Skeletal muscle cell (primary cell): ENCODE data around the gene PDCL3.
A peak's percentile ranks its signal among the peaks of the same experiment; 100 is the strongest.

Source experiments
- DNase-seq: peaks from one replicate; pipeline ENCODE4 v3.0.0-alpha.2; 2010; ENCODE audit warnings: low read depth
- H3K4me3 ChIP-seq: 2 replicates; pipeline ENCODE4 v1.5.1; 2011; ENCODE audit warnings: low read depth, mild to moderate bottlenecking, control low read depth, low read length, moderate library complexity

Gene PDCL3

DNA sequence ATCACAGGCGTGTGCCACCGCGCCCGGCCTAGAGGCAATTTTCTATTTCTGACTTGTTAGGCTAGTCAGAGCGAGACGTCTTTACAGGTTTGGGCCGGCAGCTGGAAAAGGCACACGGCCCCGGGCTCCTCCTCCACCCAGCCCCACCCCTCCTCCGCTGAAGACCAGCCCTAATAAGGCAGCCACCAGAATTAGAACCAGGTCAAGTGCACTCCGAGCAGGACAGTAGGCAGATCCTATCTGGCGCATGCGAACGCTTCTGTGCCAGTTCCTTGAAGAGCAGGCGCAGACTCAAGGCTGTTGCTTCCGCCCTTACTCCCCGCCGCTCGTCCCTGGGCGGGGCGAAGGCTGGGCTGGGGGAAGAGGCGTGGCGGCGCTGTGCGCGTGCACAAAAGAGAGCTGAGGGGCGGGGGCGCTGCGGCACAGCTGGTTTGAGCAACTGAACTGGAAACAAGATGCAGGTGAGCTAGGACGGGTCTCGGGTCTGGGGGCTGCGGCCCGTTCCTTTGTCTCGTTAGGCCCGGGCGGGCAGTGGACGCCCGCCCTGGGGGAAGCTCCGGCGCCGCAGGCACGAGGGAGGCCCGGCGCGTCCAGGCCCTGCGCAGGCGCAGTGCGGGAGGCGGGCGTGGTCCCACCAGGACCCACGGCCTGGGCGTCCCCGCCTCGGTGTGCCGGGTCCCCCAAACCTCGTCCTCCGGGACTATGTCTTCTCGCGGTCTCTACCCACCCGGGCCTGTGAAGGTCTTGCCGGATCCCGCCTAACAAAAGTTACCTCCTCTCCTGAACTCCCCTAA lies at the start of gene PDCL3:
Gene PDCL3, plus strand, starts transcription at position 381 of the 794 bp plus-strand sequence. Its CDS starts 75 bp downstream, at position 456.
- peak; percentile 98 for DNase-seq
- peak within 1 kb of the TSS; percentile 93 for H3K4me3 ChIP-seq

- no peak overlapping the region for H3K4me3 ChIP-seq
- no peak for DNase-seq
Measured at GRCh38 chr2:100513650-100514049, 49.1 kb upstream of the PDCL3 start.

- no peak for DNase-seq
- no peak overlapping the region for H3K4me3 ChIP-seq
Measured at GRCh38 chr2:100517556-100517955, 45.2 kb upstream of the PDCL3 start.

DNA sequence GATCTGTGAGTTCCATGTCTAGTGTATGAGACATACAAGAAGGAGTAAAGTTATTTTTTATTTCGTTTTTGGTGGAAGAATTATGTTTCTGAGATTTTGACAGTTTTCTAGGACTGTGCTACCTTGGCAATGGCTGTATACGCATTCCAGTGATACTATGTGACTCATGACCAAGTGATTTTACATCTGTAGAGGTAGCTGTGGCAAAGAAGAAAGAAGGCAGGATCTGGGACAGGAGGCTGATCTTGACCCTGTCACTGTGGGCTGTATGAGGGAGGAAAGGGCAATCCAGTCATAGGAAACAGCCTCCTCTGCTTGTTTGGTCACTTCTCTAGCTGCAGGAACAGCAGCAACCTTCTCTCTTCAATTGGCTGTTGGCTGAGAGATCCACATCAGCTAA lies 44.0 kb upstream of the PDCL3 start:
- no peak for DNase-seq
- no peak overlapping the region for H3K4me3 ChIP-seq

GRCh38 chr2:100520224-100520623 lies 42.6 kb upstream of the PDCL3 start:
- DNase-seq, result no peak
- H3K4me3 ChIP-seq, result no peak overlapping the region

- H3K4me3 ChIP-seq, result no peak overlapping the region
- DNase-seq, result no peak
Measured at GRCh38 chr2:100522430-100522829, 40.4 kb upstream of the PDCL3 start.

DNA sequence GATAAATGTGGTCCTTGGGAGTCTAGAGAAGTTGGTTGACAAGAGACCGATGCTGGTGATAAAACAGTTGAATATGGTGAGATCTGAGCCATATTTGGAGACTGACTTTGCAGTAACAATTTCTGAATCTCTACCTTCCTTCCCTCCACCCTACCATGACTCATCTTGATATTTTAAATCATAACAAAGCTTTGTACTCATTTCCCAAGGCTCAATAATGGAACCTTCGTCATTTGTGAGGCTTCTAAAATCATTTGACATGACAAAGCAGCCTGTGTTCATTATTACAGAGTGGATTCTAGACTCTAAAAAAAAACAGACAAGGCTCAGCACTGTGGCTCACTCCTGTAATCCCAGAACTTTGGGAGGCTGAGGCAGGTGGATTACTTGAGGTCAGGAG lies 38.5 kb upstream of the PDCL3 start:
- DNase-seq, result no peak
- H3K4me3 ChIP-seq, result no peak overlapping the region

DNA sequence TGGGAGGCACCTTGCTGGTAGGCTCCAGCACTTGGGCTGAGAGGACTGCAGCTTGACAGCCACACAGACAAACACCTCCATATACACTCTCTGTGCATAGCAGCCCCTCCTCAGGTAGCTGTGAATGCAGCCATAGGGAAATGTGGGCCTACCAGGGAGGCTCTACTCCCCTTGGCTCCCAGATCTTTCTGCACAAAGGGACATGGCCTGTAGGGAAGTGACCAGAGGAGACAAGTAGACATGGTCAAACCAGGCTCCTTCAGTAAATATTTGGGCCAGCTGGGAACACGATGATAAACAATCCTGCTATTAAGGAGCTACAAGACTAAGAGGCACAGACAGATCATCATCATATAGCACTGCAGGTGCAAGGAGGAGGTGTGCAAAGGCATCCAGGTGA lies 35.9 kb upstream of the PDCL3 start:
- no peak overlapping the region for H3K4me3 ChIP-seq
- DNase-seq, result no peak

DNA sequence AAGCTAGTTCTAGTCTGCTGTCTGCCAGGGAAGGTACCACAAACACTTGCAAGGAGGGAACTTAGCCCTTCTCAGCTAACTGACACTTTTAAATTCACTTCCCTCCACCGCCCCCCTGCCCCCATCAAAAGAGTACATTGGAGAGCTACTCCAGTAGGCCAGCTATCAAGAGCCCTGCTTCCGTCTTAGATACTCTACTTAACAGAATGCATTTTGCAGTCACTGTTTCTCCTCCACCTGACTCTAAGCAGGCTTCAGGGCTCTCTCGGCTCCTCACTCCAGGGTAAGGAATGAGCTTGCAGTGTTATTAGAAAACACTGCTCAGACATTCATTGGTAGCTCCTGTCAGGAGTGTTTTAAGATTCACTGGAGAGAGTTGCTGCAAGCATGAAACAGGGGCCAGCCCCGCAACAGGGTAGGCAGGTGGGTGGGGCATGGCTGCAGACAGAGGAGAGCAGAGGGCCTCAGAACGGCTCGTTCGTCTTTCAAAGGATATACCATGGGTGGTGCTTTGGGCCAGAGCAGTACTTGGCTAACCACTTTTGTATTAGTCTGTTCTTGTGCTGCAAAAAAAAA lies 35.3 kb upstream of the PDCL3 start:
- no peak overlapping the region for H3K4me3 ChIP-seq
- DNase-seq, result no peak

DNA sequence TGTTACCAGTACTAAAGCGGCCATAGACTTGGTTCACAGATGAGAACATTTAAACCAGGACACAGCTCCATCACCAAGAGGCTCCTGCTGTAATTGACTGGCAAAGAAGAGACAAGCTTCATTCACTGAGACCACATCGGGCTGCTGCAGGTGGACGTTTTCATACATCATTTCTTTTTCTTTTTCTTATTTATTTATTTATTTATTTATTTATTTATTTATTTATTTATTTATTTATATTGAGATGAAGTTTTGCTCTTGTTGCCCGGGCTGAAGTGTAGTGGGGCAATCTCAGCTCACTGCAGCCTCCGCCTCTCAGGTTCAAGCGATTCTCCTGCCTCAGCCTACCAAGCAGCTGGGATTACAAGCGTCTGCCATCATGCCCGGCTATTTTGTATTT lies 33.6 kb upstream of the PDCL3 start:
- no peak for DNase-seq

DNA sequence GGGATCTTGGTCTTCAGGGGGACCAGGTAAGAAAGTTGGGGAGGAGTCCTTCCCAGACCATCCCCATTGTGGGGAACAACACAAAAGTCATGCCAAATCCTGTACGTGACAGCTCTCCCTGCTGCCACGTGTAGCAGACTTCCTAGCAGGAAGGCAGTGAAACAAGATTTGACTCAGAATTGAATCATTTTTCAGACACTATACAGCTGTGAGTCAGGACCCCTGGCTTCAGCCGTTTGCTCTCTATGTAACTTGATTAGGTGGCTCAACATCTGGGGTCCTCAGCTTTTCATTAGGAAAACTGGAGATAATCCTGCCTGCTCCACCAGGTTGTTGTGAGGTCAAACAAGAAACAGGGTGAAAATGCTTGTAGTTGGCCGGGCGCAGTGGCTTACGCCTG lies 32.9 kb upstream of the PDCL3 start:
- H3K4me3 ChIP-seq, result no peak overlapping the region
- DNase-seq, result no peak

More for the DNA sequence above, 33.6 kb upstream of the PDCL3 start:
- H3K4me3 ChIP-seq, result no peak overlapping the region

DNA sequence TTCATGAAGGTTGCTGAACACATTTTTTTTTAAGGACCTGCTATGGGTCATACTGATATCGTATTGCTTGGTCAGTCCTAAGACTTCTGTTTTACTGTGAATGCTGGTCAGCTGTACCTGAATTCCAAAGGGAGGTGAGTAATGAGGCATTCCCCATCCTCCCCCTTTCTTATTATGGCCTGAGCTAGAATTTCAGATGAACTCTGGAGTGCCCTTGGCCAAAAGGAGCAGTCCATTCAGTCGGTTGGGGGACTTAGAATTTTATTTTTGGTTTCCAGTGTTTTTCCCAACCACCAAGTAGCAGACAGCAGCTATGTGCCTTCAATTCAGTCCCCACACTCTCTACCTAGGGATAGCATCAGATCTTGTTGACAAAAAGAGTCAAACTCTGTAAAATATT lies 26.9 kb upstream of the PDCL3 start:
- DNase-seq, result no peak
- H3K4me3 ChIP-seq, result no peak overlapping the region

DNA sequence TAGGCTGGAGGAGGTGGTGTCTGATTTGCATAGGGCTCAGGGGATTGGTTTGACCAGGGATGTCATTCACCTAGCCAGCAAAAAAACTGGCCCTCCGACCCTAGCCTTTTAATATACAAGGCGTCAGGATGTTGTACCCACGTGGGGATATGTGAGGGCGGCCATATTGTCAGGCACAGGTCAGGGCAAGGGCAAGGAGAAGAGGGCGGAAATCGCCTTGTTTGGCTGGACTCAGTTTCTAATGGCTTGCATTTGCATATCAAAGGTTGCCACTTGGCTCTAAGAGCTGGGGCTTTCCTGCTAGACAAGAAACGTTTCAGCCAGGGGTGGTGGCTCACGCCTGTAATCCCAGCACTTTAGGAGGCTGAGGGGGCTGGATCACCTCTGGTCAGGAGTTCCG lies 24.9 kb upstream of the PDCL3 start:
- no peak for DNase-seq
- H3K4me3 ChIP-seq, result no peak overlapping the region

DNA sequence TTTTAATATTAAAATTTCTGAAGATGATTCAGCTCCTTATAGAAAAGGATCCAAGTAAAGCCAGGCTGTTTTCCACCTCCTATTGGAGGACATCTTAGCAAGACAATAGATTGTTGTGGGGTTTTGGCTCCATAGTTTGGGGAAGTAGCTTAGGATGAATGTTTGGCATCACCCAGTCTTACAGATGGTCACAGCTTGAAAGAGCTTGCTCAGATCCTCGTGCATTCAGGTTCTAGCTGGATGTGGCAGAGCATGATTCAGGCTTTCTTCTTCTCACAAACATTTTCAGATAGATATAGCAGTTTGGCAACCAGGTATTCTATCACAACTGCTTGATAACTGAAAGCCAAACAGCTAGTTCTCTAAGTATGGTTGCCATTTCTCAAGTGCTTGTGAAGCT lies 23.6 kb upstream of the PDCL3 start:
- H3K4me3 ChIP-seq, result no peak overlapping the region
- DNase-seq, result no peak

- no peak overlapping the region for H3K4me3 ChIP-seq
- no peak for DNase-seq
Measured at GRCh38 chr2:100541404-100541803, 21.4 kb upstream of the PDCL3 start.

DNA sequence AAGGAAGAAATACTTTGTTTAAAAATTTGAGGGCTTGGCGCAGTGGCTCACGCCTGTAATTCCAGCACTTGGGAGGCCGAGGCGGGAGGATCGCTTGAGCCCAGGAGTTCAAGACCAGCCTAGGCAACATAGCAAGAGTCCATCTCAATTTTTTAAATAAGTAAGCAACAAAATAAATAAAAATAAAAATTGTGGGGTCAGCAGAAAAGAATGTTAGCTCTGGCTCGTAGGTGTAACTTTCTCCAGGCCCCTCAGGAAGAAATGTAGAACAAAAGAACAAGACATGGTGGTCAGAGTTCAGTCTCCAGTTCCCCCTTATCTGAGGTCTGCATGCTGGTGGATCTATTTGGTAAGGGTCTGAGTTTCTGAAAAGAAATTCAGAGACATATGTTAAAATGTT lies 20.4 kb upstream of the PDCL3 start:
- no peak overlapping the region for H3K4me3 ChIP-seq
- DNase-seq, result no peak

DNA sequence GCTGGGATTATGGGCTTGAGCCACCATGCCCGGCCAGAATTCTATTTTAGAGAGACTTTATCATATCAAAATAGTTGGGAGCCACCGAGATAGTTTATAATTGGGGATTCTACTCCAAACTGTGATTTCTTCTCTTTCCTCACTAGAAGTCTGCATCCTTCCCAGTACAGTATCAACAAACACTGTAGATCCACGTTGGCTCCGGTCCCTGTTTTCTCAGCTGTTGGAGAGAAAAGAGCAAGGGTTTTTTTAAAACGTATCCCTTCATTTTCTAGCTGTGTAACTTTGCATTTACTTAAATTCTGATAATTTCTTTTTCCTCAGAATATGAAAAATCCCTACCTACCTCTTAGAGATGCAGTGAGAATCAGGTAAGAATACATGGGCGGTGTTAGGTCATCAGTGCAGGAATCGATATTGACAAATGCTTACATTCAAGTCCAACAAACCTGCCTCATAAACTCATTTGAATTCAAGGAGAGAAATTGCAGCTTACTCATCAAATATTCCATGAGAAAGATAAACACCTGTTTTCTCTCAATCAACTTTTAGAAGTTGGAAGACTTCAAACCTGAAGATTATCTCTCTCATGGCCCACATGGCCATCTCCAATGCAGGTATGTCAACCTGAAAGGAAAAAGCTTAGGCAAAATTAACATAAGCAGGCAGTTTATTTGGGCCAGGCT lies 17.7 kb upstream of the PDCL3 start:
- no peak overlapping the region for H3K4me3 ChIP-seq
- DNase-seq, result no peak

- no peak overlapping the region for H3K4me3 ChIP-seq
- no peak for DNase-seq
Measured at GRCh38 chr2:100546469-100546868, 16.3 kb upstream of the PDCL3 start.

- DNase-seq, result no peak
- no peak overlapping the region for H3K4me3 ChIP-seq
Measured at GRCh38 chr2:100548771-100549170, 14.0 kb upstream of the PDCL3 start.

DNA sequence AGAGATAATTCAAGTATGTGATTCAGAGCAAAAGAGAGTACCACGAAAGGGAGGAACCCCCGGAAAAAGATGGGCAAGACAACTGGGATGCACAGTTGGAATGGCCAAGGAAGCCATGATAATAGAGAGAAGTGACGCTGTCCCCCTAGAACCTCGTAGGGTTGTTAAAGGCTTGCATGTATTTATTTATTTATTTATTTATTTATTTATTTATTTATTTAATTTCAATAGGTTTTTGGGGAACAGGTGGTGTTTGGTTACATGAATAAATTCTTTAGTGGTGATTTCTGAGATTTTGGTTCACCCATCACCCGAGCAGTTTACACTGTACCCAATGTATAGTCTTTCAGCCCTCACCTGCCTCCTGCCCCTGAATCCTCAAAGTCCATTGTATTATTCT lies 11.5 kb upstream of the PDCL3 start:
- H3K4me3 ChIP-seq, result no peak overlapping the region
- no peak for DNase-seq
